NB4 (cell line): ENCODE results near the gene NFATC4.

ENCODE experiments used
- MAX ChIP-seq: IDR thresholded peaks from 2 replicates; pipeline ENCODE4 v1.6.1; 2011; ENCODE audit warnings: low read depth, low read length
- MYC ChIP-seq: IDR thresholded peaks from 2 replicates; pipeline ENCODE4 v1.6.1; 2011; ENCODE audit warnings: low read depth, low read length
- POLR2A ChIP-seq: IDR thresholded peaks from 2 replicates; pipeline ENCODE4 v1.6.1; 2011; ENCODE audit warnings: mild to moderate bottlenecking; ENCODE audit not compliant: insufficient read length; ENCODE audit errors: extremely low read depth
- TF ChIP-seq, protein P1 (sequence below): IDR thresholded peaks from one replicate; pipeline ENCODE4 v1.5.1; 2012; ENCODE audit warnings: low read depth, low read length

DNA sequence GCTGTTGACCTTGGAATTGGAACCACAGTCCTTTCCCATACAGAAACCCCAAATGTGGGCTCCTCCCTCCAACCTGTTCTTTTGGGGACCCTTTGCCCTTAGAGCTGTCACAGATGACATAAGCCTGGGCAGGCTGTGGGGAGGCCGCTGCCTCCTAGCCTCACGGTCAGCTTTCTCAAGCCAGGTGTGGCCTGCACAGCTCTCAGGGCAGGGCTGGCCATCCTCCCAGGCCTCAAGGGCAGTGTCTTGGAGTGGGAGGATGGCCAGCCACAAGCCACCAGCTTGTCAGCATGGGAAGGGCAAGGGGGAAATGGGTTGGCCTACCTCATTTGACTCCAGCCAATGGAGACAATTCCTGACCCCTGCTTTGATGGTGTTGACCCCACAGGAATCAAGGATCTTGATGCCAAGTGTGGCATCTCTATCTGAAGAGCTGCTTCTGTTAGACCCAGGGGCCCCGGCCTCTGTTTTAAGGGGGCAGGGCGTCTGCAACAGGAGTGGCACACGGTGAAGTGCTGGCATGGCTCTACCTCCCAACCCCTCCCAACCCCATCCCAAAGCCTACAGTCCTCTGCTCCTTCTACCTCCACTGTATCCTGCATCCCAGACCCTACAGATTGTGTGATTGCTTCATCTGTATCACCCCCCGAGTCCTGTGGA, 50.0 kb downstream of the NFATC4 start:
- TF ChIP-seq POLR2A = no peak
- TF ChIP-seq, protein P1, sequence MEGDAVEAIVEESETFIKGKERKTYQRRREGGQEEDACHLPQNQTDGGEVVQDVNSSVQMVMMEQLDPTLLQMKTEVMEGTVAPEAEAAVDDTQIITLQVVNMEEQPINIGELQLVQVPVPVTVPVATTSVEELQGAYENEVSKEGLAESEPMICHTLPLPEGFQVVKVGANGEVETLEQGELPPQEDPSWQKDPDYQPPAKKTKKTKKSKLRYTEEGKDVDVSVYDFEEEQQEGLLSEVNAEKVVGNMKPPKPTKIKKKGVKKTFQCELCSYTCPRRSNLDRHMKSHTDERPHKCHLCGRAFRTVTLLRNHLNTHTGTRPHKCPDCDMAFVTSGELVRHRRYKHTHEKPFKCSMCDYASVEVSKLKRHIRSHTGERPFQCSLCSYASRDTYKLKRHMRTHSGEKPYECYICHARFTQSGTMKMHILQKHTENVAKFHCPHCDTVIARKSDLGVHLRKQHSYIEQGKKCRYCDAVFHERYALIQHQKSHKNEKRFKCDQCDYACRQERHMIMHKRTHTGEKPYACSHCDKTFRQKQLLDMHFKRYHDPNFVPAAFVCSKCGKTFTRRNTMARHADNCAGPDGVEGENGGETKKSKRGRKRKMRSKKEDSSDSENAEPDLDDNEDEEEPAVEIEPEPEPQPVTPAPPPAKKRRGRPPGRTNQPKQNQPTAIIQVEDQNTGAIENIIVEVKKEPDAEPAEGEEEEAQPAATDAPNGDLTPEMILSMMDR = no peak
- TF ChIP-seq MAX = no peak
- TF ChIP-seq MYC = no peak
